Ovary (tissue), 3 donors: ENCODE measurements around the gene ROS1.

Experiments used
- CTCF ChIP-seq, 3 donors: fragments of 450-650 bp in 2 of 3; fragments of 200-600 bp in 1 of 3; IDR thresholded peaks; one replicate each; pipeline versions ENCODE4 v1.5.1 to v1.8.0; 2016 to 2022; ENCODE audit warnings: antibody characterized with exemption in 3 of 3, mild to moderate bottlenecking in 1 of 3
- EP300 ChIP-seq: sonication (generic); formaldehyde crosslinking; IDR thresholded peaks from one replicate; pipeline ENCODE4 v1.6.1; 2017; ENCODE audit warnings: antibody characterized with exemption
- donor health status: DM: no; HTN: no; CAD: no.

GRCh38 chr6:117446861-117447260 lies 21.1 kb upstream of the ROS1 start:
- TF ChIP-seq CTCF (IDR thresholded peaks at IDR 0.05) (no peak), EP300 (no peak)
